ENCODE measurements around the gene SELENOM. TPM values are rescaled to one million over a fixed set of nuclear protein-coding genes. Genes with fewer than 3 reads are reported as not detected.

SELENOM gene
- total RNA-seq, 1 donor from 2014 or later: 40.9 TPM

DNA sequence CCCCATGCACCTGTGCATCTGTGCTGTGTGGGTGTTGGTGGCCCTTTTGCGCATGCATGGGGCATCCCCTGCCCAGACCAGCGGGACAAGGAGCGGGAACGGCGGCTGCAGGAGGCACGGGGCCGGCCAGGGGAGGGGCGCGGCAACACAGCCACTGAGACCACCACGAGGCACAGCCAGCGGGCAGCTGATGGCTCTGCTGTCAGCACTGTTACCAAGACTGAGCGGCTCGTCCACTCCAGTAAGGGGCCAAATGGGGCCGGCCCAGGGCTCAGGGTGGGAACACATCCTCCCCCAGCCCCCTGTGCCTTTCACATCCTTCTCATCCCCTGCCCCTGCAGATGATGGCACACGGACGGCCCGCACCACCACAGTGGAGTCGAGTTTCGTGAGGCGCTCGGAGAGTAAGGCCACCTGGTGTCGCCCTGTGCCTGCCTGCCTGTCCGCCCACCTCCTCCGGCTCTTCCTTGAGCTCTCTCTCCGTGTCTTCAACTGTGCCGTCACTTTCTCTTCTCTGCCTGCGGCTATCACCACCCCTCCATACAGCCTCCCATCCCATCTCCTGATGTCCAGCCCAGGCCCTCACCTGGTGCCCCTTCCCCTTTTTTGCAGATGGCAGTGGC lies 10.6 kb downstream of the SELENOM start:
- Mint-ChIP-seq H3K4me3 (ENCODE audit: unreplicated experiment) (no peak overlapping the region), H3K4me1 (ENCODE audit: low read depth, unreplicated experiment) (no peaks in the 10 kb centered on the region), H3K36me3 (ENCODE audit: unreplicated experiment) (no peaks in the 10 kb centered on the region), H3K27me3 (ENCODE audit: unreplicated experiment) (peaks cover 6% of the 10 kb centered on the region), H3K27ac (ENCODE audit: unreplicated experiment) (no peak overlapping the region), H3K9me3 (ENCODE audit: unreplicated experiment) (peaks cover 7% of the 10 kb centered on the region)
- no peak for DNase-seq
- TF ChIP-seq, protein P1, sequence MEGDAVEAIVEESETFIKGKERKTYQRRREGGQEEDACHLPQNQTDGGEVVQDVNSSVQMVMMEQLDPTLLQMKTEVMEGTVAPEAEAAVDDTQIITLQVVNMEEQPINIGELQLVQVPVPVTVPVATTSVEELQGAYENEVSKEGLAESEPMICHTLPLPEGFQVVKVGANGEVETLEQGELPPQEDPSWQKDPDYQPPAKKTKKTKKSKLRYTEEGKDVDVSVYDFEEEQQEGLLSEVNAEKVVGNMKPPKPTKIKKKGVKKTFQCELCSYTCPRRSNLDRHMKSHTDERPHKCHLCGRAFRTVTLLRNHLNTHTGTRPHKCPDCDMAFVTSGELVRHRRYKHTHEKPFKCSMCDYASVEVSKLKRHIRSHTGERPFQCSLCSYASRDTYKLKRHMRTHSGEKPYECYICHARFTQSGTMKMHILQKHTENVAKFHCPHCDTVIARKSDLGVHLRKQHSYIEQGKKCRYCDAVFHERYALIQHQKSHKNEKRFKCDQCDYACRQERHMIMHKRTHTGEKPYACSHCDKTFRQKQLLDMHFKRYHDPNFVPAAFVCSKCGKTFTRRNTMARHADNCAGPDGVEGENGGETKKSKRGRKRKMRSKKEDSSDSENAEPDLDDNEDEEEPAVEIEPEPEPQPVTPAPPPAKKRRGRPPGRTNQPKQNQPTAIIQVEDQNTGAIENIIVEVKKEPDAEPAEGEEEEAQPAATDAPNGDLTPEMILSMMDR (IDR thresholded peaks at IDR 0.05; ENCODE audit: partially characterized antibody, unreplicated experiment): no peak

GRCh38 chr22:31095637-31096249 lies 11.6 kb downstream of the SELENOM start:
- Mint-ChIP-seq H3K27ac (ENCODE audit: unreplicated experiment) (no peak overlapping the region), H3K9me3 (ENCODE audit: unreplicated experiment) (peaks cover 7% of the 10 kb centered on the region), H3K4me1 (ENCODE audit: low read depth, unreplicated experiment) (no peaks in the 10 kb centered on the region), H3K27me3 (ENCODE audit: unreplicated experiment) (peaks cover 4% of the 10 kb centered on the region), H3K36me3 (ENCODE audit: unreplicated experiment) (no peaks in the 10 kb centered on the region), H3K4me3 (ENCODE audit: unreplicated experiment) (no peak overlapping the region)
- DNase-seq: no peak
- TF ChIP-seq, protein P1 (IDR thresholded peaks at IDR 0.05; ENCODE audit: partially characterized antibody, unreplicated experiment): no peak

- Mint-ChIP-seq H3K27ac (ENCODE audit: unreplicated experiment) (no peak overlapping the region), H3K4me1 (ENCODE audit: low read depth, unreplicated experiment) (no peaks in the 10 kb centered on the region), H3K27me3 (ENCODE audit: unreplicated experiment) (peaks cover 4% of the 10 kb centered on the region), H3K36me3 (ENCODE audit: unreplicated experiment) (no peaks in the 10 kb centered on the region), H3K4me3 (ENCODE audit: unreplicated experiment) (no peak overlapping the region), H3K9me3 (ENCODE audit: unreplicated experiment) (peaks cover 7% of the 10 kb centered on the region)
- DNase-seq: no peak
- TF ChIP-seq, protein P1 (IDR thresholded peaks at IDR 0.05; ENCODE audit: partially characterized antibody, unreplicated experiment): no peak
Measured at GRCh38 chr22:31094741-31095140, 12.6 kb downstream of the SELENOM start.

GRCh38 chr22:31094021-31094551 lies 13.3 kb downstream of the SELENOM start:
- TF ChIP-seq, protein P1 (IDR thresholded peaks at IDR 0.05; ENCODE audit: partially characterized antibody, unreplicated experiment): no peak
- Mint-ChIP-seq H3K27ac (ENCODE audit: unreplicated experiment) (no peak overlapping the region), H3K9me3 (ENCODE audit: unreplicated experiment) (peaks cover 7% of the 10 kb centered on the region), H3K27me3 (ENCODE audit: unreplicated experiment) (peaks cover 4% of the 10 kb centered on the region), H3K36me3 (ENCODE audit: unreplicated experiment) (no peaks in the 10 kb centered on the region), H3K4me1 (ENCODE audit: low read depth, unreplicated experiment) (no peaks in the 10 kb centered on the region), H3K4me3 (ENCODE audit: unreplicated experiment) (no peak overlapping the region)
- no peak for DNase-seq

Measured in glutamatergic neuron (in vitro differentiated cells).